ENCODE results near the gene C4orf50. TPM values are rescaled to one million over a fixed set of nuclear protein-coding genes. Genes with fewer than 3 reads are reported as not detected.

C4orf50 gene
- total and polyA plus RNA-seq, 7 donors, result not detected

GRCh38 chr4:5933996-5934831, 84.0 kb downstream of the C4orf50 start:
- H3K9me3 ChIP-seq, result no peaks in the 10 kb centered on the region
- peaks cover 0 to 1% (median 0%) of the 10 kb centered on the region in 3 donors for H3K27me3 ChIP-seq (ENCODE audit: insufficient read depth in 3 of 3, low read length in 2 of 3)
- no peaks in the 10 kb centered on the region for H3K4me1 ChIP-seq
- DNase-seq (no peak), ATAC-seq (no peak)
- intact Hi-C loops (cut with DNase I), result no loop called here
- H3K27ac ChIP-seq, result no peak overlapping the region
- 57 to 68% (median 63%) methylated on average over 16 of the region's 16 CpGs for WGBS, 3 donors
- no peaks in the 10 kb centered on the region for H3K36me3 ChIP-seq (ENCODE audit: insufficient read depth in 1 of 2, low read depth in 1 of 2)
- no peak overlapping the region for H3K4me3 ChIP-seq
- TF ChIP-seq, protein P1, sequence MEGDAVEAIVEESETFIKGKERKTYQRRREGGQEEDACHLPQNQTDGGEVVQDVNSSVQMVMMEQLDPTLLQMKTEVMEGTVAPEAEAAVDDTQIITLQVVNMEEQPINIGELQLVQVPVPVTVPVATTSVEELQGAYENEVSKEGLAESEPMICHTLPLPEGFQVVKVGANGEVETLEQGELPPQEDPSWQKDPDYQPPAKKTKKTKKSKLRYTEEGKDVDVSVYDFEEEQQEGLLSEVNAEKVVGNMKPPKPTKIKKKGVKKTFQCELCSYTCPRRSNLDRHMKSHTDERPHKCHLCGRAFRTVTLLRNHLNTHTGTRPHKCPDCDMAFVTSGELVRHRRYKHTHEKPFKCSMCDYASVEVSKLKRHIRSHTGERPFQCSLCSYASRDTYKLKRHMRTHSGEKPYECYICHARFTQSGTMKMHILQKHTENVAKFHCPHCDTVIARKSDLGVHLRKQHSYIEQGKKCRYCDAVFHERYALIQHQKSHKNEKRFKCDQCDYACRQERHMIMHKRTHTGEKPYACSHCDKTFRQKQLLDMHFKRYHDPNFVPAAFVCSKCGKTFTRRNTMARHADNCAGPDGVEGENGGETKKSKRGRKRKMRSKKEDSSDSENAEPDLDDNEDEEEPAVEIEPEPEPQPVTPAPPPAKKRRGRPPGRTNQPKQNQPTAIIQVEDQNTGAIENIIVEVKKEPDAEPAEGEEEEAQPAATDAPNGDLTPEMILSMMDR (IDR thresholded peaks at IDR 0.05), result no peak

GRCh38 chr4:5933116-5933515, 85.1 kb downstream of the C4orf50 start:
- Histone ChIP-seq H3K4me3 (no peak overlapping the region), H3K4me1 (no peaks in the 10 kb centered on the region), H3K27ac (no peak overlapping the region), H3K27me3 (ENCODE audit: insufficient read depth in 3 of 3, low read length in 2 of 3) (peaks cover 0 to 1% (median 0%) of the 10 kb centered on the region in 3 donors), H3K9me3 (no peaks in the 10 kb centered on the region), H3K36me3 (ENCODE audit: insufficient read depth in 1 of 2, low read depth in 1 of 2) (no peaks in the 10 kb centered on the region)
- no peak for DNase-seq
- intact Hi-C loops (cut with DNase I), result no loop called here
- TF ChIP-seq, protein P1 (IDR thresholded peaks at IDR 0.05), result no peak
- ATAC-seq, result no peak
- WGBS, 3 donors, result 35 to 43% (median 35%) methylated on average over 4 of the region's 4 CpGs

DNA sequence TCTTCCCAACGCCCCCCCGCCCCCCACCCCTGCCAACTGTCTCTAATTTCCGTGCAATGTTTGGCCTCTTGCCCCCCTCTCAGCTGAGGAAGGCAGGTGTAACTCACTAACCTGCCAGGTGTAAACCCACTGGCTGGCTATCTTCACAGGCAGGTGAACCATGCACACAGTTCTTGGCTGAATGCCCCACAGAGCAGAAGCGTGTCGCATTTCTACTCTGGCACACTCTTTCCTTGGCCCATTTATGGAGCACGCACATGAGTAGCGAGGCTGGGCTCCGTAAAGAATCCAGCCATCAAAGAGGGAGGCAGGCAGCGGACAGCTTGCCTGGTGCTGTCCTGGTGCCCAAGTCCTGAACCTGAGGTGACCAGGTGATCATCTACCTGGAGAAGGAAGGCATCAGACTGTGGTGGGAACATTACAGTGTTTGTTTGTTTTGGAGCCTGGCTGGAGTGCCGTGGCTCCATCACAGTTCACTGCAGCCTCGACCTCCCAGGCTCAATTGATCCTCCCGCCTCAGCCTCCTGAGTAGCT, 86.1 kb downstream of the C4orf50 start:
- peaks cover 0 to 1% (median 0%) of the 10 kb centered on the region in 3 donors for H3K27me3 ChIP-seq (ENCODE audit: insufficient read depth in 3 of 3, low read length in 2 of 3)
- no peak overlapping the region for H3K27ac ChIP-seq
- no peaks in the 10 kb centered on the region for H3K9me3 ChIP-seq
- TF ChIP-seq, protein P1 (IDR thresholded peaks at IDR 0.05), result no peak
- no peak overlapping the region for H3K4me3 ChIP-seq
- ATAC-seq, result no peak
- no peaks in the 10 kb centered on the region for H3K36me3 ChIP-seq (ENCODE audit: insufficient read depth in 1 of 2, low read depth in 1 of 2)
- intact Hi-C loops (cut with DNase I), result no loop called here
- 44 to 56% (median 52%) methylated on average over 12 of the region's 12 CpGs for WGBS, 3 donors
- DNase-seq, result no peak
- H3K4me1 ChIP-seq, result no peaks in the 10 kb centered on the region

- WGBS, 3 donors, result 34 to 38% (median 34%) methylated on average over 9 of the region's 9 CpGs
- DNase-seq (no peak), ATAC-seq (no peak)
- Histone ChIP-seq H3K4me3 (no peak overlapping the region), H3K27me3 (ENCODE audit: insufficient read depth in 3 of 3, low read length in 2 of 3) (peaks cover 0 to 1% (median 0%) of the 10 kb centered on the region in 3 donors), H3K9me3 (no peaks in the 10 kb centered on the region), H3K4me1 (no peaks in the 10 kb centered on the region), H3K27ac (no peak overlapping the region), H3K36me3 (ENCODE audit: insufficient read depth in 1 of 2, low read depth in 1 of 2) (no peaks in the 10 kb centered on the region)
- intact Hi-C loops (cut with DNase I), result no loop called here
- TF ChIP-seq, protein P1 (IDR thresholded peaks at IDR 0.05), result no peak
Observed at GRCh38 chr4:5931526-5931925, 86.7 kb downstream of the C4orf50 start.
